22Rv1 (cell line): ENCODE results near the gene FER.

Experiments used
- H3K27ac ChIP-seq: fragments of 450-650 bp; 2 replicates; pipeline ENCODE4 v1.5.1; 2017
- CTCF ChIP-seq: fragments of 450-650 bp; IDR thresholded peaks from 2 replicates; pipeline ENCODE4 v1.5.1; 2017; ENCODE audit warnings: mild to moderate bottlenecking
- ZFX ChIP-seq: fragments of 450-650 bp; IDR thresholded peaks from 2 replicates; pipeline ENCODE4 v1.6.1; 2017; ENCODE audit warnings: antibody characterized with exemption, borderline replicate concordance

FER gene

GRCh38 chr5:108801301-108801700, 53.6 kb downstream of the FER start:
- TF ChIP-seq CTCF (no peak), ZFX (no peak)
- no peak overlapping the region for H3K27ac ChIP-seq

GRCh38 chr5:108801776-108802175, 54.1 kb downstream of the FER start:
- no peak for TF ChIP-seq ZFX
- no peak for TF ChIP-seq CTCF

GRCh38 chr5:108810717-108811116, 63.0 kb downstream of the FER start:
- no peak overlapping the region for H3K27ac ChIP-seq

More at GRCh38 chr5:108801776-108802175, 54.1 kb downstream of the FER start:
- H3K27ac ChIP-seq = no peak overlapping the region

GRCh38 chr5:108813673-108814072, 66.0 kb downstream of the FER start:
- no peak overlapping the region for H3K27ac ChIP-seq
- TF ChIP-seq ZFX = no peak
- no peak for TF ChIP-seq CTCF

More at GRCh38 chr5:108810717-108811116, 63.0 kb downstream of the FER start:
- TF ChIP-seq ZFX (no peak), CTCF (no peak)

GRCh38 chr5:108814551-108814950, 66.9 kb downstream of the FER start:
- no peak for TF ChIP-seq ZFX
- no peak for TF ChIP-seq CTCF
- no peak overlapping the region for H3K27ac ChIP-seq

GRCh38 chr5:108818613-108819272, 71.0 kb downstream of the FER start:
- no peak for TF ChIP-seq CTCF
- no peak for TF ChIP-seq ZFX
- no peak overlapping the region for H3K27ac ChIP-seq

- H3K27ac ChIP-seq = no peak overlapping the region
- no peak for TF ChIP-seq CTCF
- no peak for TF ChIP-seq ZFX
Observed at GRCh38 chr5:108820983-108821382, 73.3 kb downstream of the FER start.
